SK-N-SH (cell line): ENCODE data around the gene ZNF557. TPM values are rescaled to one million over a fixed set of nuclear protein-coding genes. Genes with fewer than 3 reads are reported as not detected.

Source experiments
- CTCF ChIA-PET: fragments of 300-600, 350-600 bp; formaldehyde crosslinking; extraction: SDS; loops from one replicate; lab custom pipeline; 2021; lab: Yijun Ruan, JAX
- POLR2A ChIA-PET: fragments of 350-600 bp; sonication (Branson Sonifier 250); formaldehyde crosslinking; extraction: SDS; loops from one replicate; lab custom pipeline; 2020; ENCODE audit warnings: antibody characterized with exemption, inconsistent platforms; lab: Yijun Ruan, JAX
- DNase-seq: peaks from one replicate; pipeline ENCODE4 v3.0.0; 2012
- H2AFZ ChIP-seq: fragments of 200-600 bp; sonication (generic); 2 replicates; pipeline ENCODE4 v1.8.1; 2016; ENCODE audit warnings: antibody characterized with exemption, mild to moderate bottlenecking, low read depth
- H3F3A ChIP-seq: fragments of 200-600 bp; sonication (generic); replicated peaks from 2 replicates; pipeline ENCODE3; 2016; ENCODE audit warnings: antibody characterized with exemption, mild to moderate bottlenecking; ENCODE audit not compliant: insufficient read depth
- H3K27ac ChIP-seq, 2 experiments: fragments of 200-500 bp in 1 of 2; fragments of 200-600 bp in 1 of 2; sonication (Bioruptor generic) in 1 of 2; sonication (generic), shearing (Covaris generic) in 1 of 2; 2 replicates each; pipeline versions ENCODE4 v1.5.1 to v1.6.1; 2014 to 2016; ENCODE audit warnings: low read depth in 2 of 2, inconsistent platforms in 1 of 2, low read length in 1 of 2, mild to moderate bottlenecking in 1 of 2, mixed read lengths in 1 of 2
- H3K27me3 ChIP-seq: fragments of 200-600 bp; sonication (generic), shearing (Covaris generic); 2 replicates; pipeline ENCODE4 v1.6.1; 2016; ENCODE audit warnings: mixed run types; ENCODE audit not compliant: insufficient read depth
- H3K36me3 ChIP-seq, 2 experiments: fragments of 200-500 bp in 1 of 2; fragments of 200-600 bp in 1 of 2; sonication (Bioruptor generic) in 1 of 2; sonication (generic) in 1 of 2; replicated peaks in 1 of 2; 2 replicates each; pipeline versions ENCODE3 to v1.5.1; 2014 to 2016; ENCODE audit warnings: low read length in 1 of 2, mild to moderate bottlenecking in 1 of 2; ENCODE audit not compliant: insufficient read depth in 2 of 2, control insufficient read depth in 1 of 2
- H3K4me1 ChIP-seq, 2 experiments: fragments of 200-500 bp in 1 of 2; fragments of 200-600 bp in 1 of 2; sonication (Bioruptor generic) in 1 of 2; sonication (generic), shearing (Covaris generic) in 1 of 2; 2 replicates each; pipeline versions ENCODE4 v1.5.1 to v1.6.1; 2014 to 2016; ENCODE audit warnings: low read depth in 1 of 2, low read length in 1 of 2, mixed run types in 1 of 2; ENCODE audit not compliant: insufficient read depth in 2 of 2, control insufficient read depth in 1 of 2
- H3K4me2 ChIP-seq: fragments of 200-600 bp; sonication (generic), shearing (Covaris generic); 2 replicates; pipeline ENCODE4 v1.6.1; 2017; ENCODE audit warnings: mixed run types
- H3K4me3 ChIP-seq, 2 experiments: fragments of 200-500 bp in 1 of 2; fragments of 200-600 bp in 1 of 2; sonication (Bioruptor generic) in 1 of 2; sonication (generic), shearing (Covaris generic) in 1 of 2; 2 replicates each; pipeline versions ENCODE4 v1.5.1 to v1.8.1; 2014 to 2016; ENCODE audit warnings: low read depth in 2 of 2, inconsistent platforms in 1 of 2, low read length in 1 of 2, mild to moderate bottlenecking in 1 of 2, mixed read lengths in 1 of 2, moderate library complexity in 1 of 2
- H3K79me2 ChIP-seq: fragments of 200-600 bp; sonication (generic); 2 replicates; pipeline ENCODE4 v1.8.1; 2017; ENCODE audit warnings: mild to moderate bottlenecking; ENCODE audit not compliant: insufficient read depth
- H3K9ac ChIP-seq: fragments of 200-600 bp; sonication (generic); 2 replicates; pipeline ENCODE4 v1.6.1; 2017; ENCODE audit warnings: mixed run types
- H3K9me2 ChIP-seq: fragments of 200-600 bp; sonication (generic); 2 replicates; pipeline ENCODE4 v1.6.1; 2017; ENCODE audit warnings: mixed run types
- H3K9me3 ChIP-seq: fragments of 200-600 bp; sonication (generic); 2 replicates; pipeline ENCODE4 v1.6.1; 2017; ENCODE audit warnings: mixed run types, mild to moderate bottlenecking, moderate library complexity
- H4K20me1 ChIP-seq: fragments of 200-600 bp; sonication (generic); 2 replicates; pipeline ENCODE4 v1.6.1; 2017; ENCODE audit warnings: mild to moderate bottlenecking, mixed run types; ENCODE audit not compliant: insufficient read depth
- CHD2 ChIP-seq: fragments of 150-350 bp; IDR thresholded peaks from 2 replicates; pipeline ENCODE4 v1.6.1; 2018; ENCODE audit warnings: low read length; ENCODE audit not compliant: partially characterized antibody
- ELF1 ChIP-seq: IDR thresholded peaks from 2 replicates; pipeline ENCODE4 v1.4.0; 2012
- EP300 ChIP-seq, 2 experiments: IDR thresholded peaks; 2 replicates each; pipeline versions ENCODE4 v1.4.0 to v1.6.1; 2012; ENCODE audit warnings: borderline replicate concordance in 1 of 2, low read depth in 1 of 2, low read length in 1 of 2
- FOSL2 ChIP-seq: IDR thresholded peaks from 2 replicates; pipeline ENCODE4 v1.4.0; 2012; ENCODE audit warnings: low read depth, mild to moderate bottlenecking, moderate library complexity, borderline replicate concordance
- JUND ChIP-seq: IDR thresholded peaks from 2 replicates; pipeline ENCODE4 v1.4.0; 2012
- MAX ChIP-seq: IDR thresholded peaks from 2 replicates; pipeline ENCODE4 v1.4.0; 2012; ENCODE audit warnings: low read depth
- MXI1 ChIP-seq: IDR thresholded peaks from 2 replicates; pipeline ENCODE4 v1.6.1; 2012; ENCODE audit warnings: mild to moderate bottlenecking, low read depth, low read length, improper control_type of control experiment
- NRF1 ChIP-seq: IDR thresholded peaks from 2 replicates; pipeline ENCODE4 v1.6.1; 2012; ENCODE audit warnings: low read depth, mild to moderate bottlenecking, low read length
- RAD21 ChIP-seq: IDR thresholded peaks from 2 replicates; pipeline ENCODE4 v1.6.1; 2012; ENCODE audit warnings: mild to moderate bottlenecking, low read length
- RFX5 ChIP-seq: IDR thresholded peaks from 2 replicates; pipeline ENCODE4 v1.6.1; 2012; ENCODE audit warnings: mild to moderate bottlenecking, improper control_type of control experiment, low read length
- SMC3 ChIP-seq: IDR thresholded peaks from 2 replicates; pipeline ENCODE4 v1.6.1; 2012; ENCODE audit warnings: low read depth, low read length, improper control_type of control experiment
- TEAD4 ChIP-seq: IDR thresholded peaks from 2 replicates; pipeline ENCODE4 v1.4.0; 2012; ENCODE audit warnings: mild to moderate bottlenecking, borderline replicate concordance; ENCODE audit not compliant: insufficient read depth
- WGBS: methylation state at CpG from one replicate; pipeline ENCODE4 v1.1.6; 2017; ENCODE audit warnings: low lambda C conversion rate; 5-methylcytosine and 5-hydroxymethylcytosine counted together
- polyA plus RNA-seq, 3 experiments: library from polyadenylated mRNA; depleted of rRNA; stranded (reverse); fragments of >200 nt; gene quantifications; 2 replicates each; pipeline ENCODE4 v1.2.3, GENCODE V29; 2012
- TF ChIP-seq, protein P1 (sequence below): IDR thresholded peaks from 2 replicates; pipeline ENCODE4; 2012
- TF ChIP-seq, protein P2 (sequence below): fragments of 150-350 bp; IDR thresholded peaks from 2 replicates; pipeline ENCODE4 v1.6.1; 2017; ENCODE audit warnings: antibody characterized with exemption, low read length, low read depth, borderline replicate concordance

ZNF557 gene
- polyA plus RNA-seq, 1 of the 3 experiments (the other 2 are of a cell fraction): 2.3 TPM

DNA sequence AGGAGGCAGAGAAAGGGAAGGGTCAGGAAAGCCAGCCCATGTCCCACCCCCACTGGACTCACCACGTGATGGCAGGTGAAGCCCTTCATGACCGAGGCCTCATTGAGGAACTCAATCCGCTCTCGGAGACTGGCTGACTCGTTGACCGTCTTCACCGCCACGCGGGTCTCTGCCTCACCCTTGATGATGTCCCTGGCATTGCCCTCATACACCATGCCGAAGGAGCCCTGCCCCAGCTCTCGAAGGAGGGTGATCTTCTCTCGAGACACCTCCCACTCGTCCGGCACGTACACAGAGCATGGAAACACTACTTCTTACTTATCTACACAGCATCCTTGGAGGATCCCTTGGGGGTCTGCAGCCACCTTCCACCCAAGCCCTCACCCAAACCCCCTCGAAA is 55.7 kb downstream of the ZNF557 start:
- H3K9ac ChIP-seq: no peak overlapping the region
- no peak for DNase-seq
- H3K36me3 ChIP-seq: peaks cover 3 to 14% of the 10 kb centered on the region in 2 experiments
- H3K4me3 ChIP-seq: no peak overlapping the region
- H3K9me3 ChIP-seq: no peaks in the 10 kb centered on the region
- no peaks in the 10 kb centered on the region for H3K4me1 ChIP-seq
- no peaks in the 10 kb centered on the region for H4K20me1 ChIP-seq
- no peak overlapping the region for H3K4me2 ChIP-seq
- H3K27me3 ChIP-seq: no peaks in the 10 kb centered on the region
- POLR2A ChIA-PET: no interaction called here
- H3K9me2 ChIP-seq: no peaks in the 10 kb centered on the region
- no peaks in the 10 kb centered on the region for H3F3A ChIP-seq
- H3K79me2 ChIP-seq: no peaks in the 10 kb centered on the region
- no peak overlapping the region for H2AFZ ChIP-seq
- CTCF ChIA-PET: no interaction called here
- no peak overlapping the region for H3K27ac ChIP-seq
- 92% methylated on average over 16 of the region's 16 CpGs for WGBS
- TF ChIP-seq, protein P1, sequence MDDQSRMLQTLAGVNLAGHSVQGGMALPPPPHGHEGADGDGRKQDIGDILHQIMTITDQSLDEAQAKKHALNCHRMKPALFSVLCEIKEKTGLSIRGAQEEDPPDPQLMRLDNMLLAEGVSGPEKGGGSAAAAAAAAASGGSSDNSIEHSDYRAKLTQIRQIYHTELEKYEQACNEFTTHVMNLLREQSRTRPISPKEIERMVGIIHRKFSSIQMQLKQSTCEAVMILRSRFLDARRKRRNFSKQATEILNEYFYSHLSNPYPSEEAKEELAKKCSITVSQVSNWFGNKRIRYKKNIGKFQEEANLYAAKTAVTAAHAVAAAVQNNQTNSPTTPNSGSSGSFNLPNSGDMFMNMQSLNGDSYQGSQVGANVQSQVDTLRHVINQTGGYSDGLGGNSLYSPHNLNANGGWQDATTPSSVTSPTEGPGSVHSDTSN: no peak
- no peak for TF ChIP-seq ELF1
- TF ChIP-seq MXI1: no peak
- no peak for TF ChIP-seq RAD21
- TF ChIP-seq CHD2: no peak
- no peak for TF ChIP-seq FOSL2
- no peak for TF ChIP-seq EP300 (IDR thresholded peaks at IDR 0.05; ENCODE audit: borderline replicate concordance in 1 of 2, low read depth in 1 of 2, low read length in 1 of 2)
- no peak for TF ChIP-seq SMC3

DNA sequence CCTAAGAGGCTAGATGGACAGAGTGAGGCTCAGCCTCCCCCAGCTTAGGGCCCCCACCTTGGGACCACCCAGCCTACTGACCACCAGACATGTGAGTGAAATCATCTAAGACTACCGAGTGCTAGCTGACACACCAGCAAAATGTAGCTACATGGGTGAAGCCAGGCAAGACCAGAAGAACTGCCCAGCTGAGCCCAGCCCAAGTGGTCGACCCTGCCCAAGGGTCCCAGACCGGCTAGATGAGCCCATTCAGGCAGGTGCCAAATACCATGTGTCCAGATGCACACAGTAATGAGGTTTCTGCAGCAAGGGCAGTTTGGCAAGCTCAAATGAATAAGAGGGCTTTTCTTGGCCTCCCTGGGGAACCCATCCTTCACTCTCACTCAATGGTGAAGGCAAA is 56.6 kb downstream of the ZNF557 start:
- Histone ChIP-seq H3K9me3 (no peaks in the 10 kb centered on the region), H3K4me1 (no peaks in the 10 kb centered on the region), H3F3A (no peaks in the 10 kb centered on the region), H3K36me3 (peaks cover 3 to 14% of the 10 kb centered on the region in 2 experiments), H3K4me2 (no peak overlapping the region), H4K20me1 (no peaks in the 10 kb centered on the region), H3K4me3 (no peak overlapping the region), H3K9me2 (no peaks in the 10 kb centered on the region), H3K27me3 (no peaks in the 10 kb centered on the region), H3K27ac (no peak overlapping the region), H3K9ac (no peak overlapping the region), H3K79me2 (no peaks in the 10 kb centered on the region), H2AFZ (no peak overlapping the region)
- no peak for TF ChIP-seq NRF1
- no peak for TF ChIP-seq FOSL2
- CTCF ChIA-PET: interaction anchor here (0.8 to 1.5 kb wide), 4 partner anchors 12 to 228 kb away, joined by 3 to 6 read pairs (median 4); no protein-coding TSS in a partner anchor
- 96% methylated on average over 3 of the region's 3 CpGs for WGBS
- POLR2A ChIA-PET: no interaction called here
- DNase-seq: no peak

DNA sequence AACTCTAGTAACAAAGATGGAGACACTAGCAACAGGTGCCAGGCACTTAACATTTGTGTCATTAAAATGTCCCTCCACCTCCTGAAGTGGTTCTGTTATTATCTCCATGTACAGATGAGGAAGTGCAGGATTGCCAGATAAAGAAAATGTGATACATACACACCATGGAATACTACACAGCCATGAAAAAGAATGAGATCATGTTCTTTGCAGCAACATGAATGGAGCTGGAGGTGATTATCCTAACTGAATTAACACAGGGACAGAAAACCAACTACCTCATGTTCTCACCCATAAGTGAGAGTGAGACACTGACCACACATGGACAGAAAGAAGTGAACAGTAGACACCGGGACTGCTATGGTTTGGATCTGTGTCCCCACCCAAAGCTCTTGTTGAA is 60.5 kb downstream of the ZNF557 start:
- Histone ChIP-seq H3K4me3 (no peak overlapping the region), H3K9ac (no peak overlapping the region), H3K79me2 (no peaks in the 10 kb centered on the region), H3K27ac (no peak overlapping the region), H2AFZ (no peak overlapping the region), H3K4me1 (no peaks in the 10 kb centered on the region), H3F3A (no peaks in the 10 kb centered on the region), H3K27me3 (no peaks in the 10 kb centered on the region), H3K9me3 (no peaks in the 10 kb centered on the region), H4K20me1 (no peaks in the 10 kb centered on the region), H3K9me2 (no peaks in the 10 kb centered on the region), H3K4me2 (no peak overlapping the region), H3K36me3 (peaks cover 3 to 14% of the 10 kb centered on the region in 2 experiments)
- no peak for DNase-seq
- ChIA-PET CTCF (no interaction called here), POLR2A (no interaction called here)
- no peak for TF ChIP-seq JUND
- no peak for TF ChIP-seq EP300 (IDR thresholded peaks at IDR 0.05; ENCODE audit: borderline replicate concordance in 1 of 2, low read depth in 1 of 2, low read length in 1 of 2)
- TF ChIP-seq, protein P2, sequence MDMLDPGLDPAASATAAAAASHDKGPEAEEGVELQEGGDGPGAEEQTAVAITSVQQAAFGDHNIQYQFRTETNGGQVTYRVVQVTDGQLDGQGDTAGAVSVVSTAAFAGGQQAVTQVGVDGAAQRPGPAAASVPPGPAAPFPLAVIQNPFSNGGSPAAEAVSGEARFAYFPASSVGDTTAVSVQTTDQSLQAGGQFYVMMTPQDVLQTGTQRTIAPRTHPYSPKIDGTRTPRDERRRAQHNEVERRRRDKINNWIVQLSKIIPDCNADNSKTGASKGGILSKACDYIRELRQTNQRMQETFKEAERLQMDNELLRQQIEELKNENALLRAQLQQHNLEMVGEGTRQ: no peak
- TF ChIP-seq RFX5: no peak
- no peak for TF ChIP-seq TEAD4
- no peak for TF ChIP-seq MXI1
- TF ChIP-seq MAX: no peak
- TF ChIP-seq SMC3: no peak
- WGBS: 91% methylated on average over 1 of the region's 1 CpG
